ENCODE data around the gene GPR150. TPM values are rescaled to one million over a fixed set of nuclear protein-coding genes. Genes with fewer than 3 reads are reported as not detected.

GPR150 gene
- total and polyA plus RNA-seq, 4 donors: 0.08 to 0.34 (median 0.27) TPM

DNA sequence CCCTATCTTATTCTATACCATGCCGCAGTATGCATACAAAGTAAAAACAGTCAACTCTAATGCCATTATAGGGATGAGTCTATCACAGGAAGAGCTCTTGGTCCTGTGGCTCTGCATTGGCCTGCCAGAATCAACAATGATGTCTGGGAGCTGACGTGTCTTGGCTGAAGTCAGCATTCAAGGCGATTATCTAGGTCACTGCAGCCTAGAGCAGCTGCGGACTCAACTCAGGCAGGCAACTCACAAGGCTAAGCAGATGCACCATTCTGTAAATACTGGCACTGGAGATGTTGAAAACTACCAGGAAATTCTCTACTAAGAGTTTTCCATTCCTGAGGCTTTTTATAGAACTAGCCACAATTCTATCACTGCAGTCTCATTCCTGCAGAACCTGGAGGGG lies 49.7 kb downstream of the GPR150 start:
- 79 to 90% methylated on average over 4 of the region's 4 CpGs for WGBS, 2 donors
- H3K27ac ChIP-seq (ENCODE audit: low read depth in 1 of 2, low read length in 1 of 2): peak overlapping the region in 1 of 2 donors; percentile 14
- H3K4me1 ChIP-seq (ENCODE audit: control insufficient read depth in 5 of 5, insufficient read depth in 5 of 5, low read length in 5 of 5): peaks cover 0 to 10% (median 1%) of the 10 kb centered on the region in 5 donors
- ATAC-seq (ENCODE audit: insufficient read depth, low FRiP score) (no peak), DNase-seq (peak; percentile 25 to 62 (median 25))
- H3K27me3 ChIP-seq (ENCODE audit: control insufficient read depth in 3 of 3, insufficient read depth in 3 of 3, low read length in 2 of 3): no peaks in the 10 kb centered on the region
- no peaks in the 10 kb centered on the region for H3K36me3 ChIP-seq (ENCODE audit: control insufficient read depth in 4 of 4, insufficient read depth in 4 of 4, low read length in 4 of 4)
- no peak overlapping the region for H3K4me3 ChIP-seq
- TF ChIP-seq, protein P1, sequence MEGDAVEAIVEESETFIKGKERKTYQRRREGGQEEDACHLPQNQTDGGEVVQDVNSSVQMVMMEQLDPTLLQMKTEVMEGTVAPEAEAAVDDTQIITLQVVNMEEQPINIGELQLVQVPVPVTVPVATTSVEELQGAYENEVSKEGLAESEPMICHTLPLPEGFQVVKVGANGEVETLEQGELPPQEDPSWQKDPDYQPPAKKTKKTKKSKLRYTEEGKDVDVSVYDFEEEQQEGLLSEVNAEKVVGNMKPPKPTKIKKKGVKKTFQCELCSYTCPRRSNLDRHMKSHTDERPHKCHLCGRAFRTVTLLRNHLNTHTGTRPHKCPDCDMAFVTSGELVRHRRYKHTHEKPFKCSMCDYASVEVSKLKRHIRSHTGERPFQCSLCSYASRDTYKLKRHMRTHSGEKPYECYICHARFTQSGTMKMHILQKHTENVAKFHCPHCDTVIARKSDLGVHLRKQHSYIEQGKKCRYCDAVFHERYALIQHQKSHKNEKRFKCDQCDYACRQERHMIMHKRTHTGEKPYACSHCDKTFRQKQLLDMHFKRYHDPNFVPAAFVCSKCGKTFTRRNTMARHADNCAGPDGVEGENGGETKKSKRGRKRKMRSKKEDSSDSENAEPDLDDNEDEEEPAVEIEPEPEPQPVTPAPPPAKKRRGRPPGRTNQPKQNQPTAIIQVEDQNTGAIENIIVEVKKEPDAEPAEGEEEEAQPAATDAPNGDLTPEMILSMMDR (IDR thresholded peaks at IDR 0.05; ENCODE audit: control extremely low read depth, extremely low read depth): no peak
- H3K9ac ChIP-seq (ENCODE audit: insufficient read depth in 1 of 2, low read length in 2 of 2): no peak overlapping the region
- H3K9me3 ChIP-seq (ENCODE audit: control insufficient read depth in 4 of 4, insufficient read depth in 3 of 4, low read length in 3 of 4): peaks cover 0 to 2% (median 0%) of the 10 kb centered on the region in 4 donors

DNA sequence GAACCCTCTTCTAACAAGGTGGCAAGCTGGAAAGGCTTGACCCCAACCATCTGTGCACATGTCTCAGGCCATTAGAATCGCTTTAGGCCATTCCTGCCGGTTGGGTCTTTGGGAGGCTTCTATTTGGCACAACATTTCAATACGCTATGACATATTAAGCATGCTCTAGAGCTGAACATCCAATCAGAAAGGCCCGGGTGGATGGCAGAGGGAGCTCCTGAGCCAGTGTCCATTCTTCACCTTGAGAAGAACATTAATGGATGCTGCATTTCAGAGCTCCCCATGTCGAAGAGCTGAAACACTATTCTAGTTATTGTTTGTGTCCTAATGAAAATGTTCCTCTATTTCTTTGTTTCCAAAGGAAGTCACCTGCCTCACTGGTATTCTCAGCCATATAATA lies 50.1 kb downstream of the GPR150 start:
- H3K4me3 ChIP-seq: no peak overlapping the region
- peaks cover 0 to 10% (median 0%) of the 10 kb centered on the region in 5 donors for H3K4me1 ChIP-seq (ENCODE audit: control insufficient read depth in 5 of 5, insufficient read depth in 5 of 5, low read length in 5 of 5)
- H3K9me3 ChIP-seq (ENCODE audit: control insufficient read depth in 4 of 4, insufficient read depth in 3 of 4, low read length in 3 of 4): peaks cover 0 to 2% (median 0%) of the 10 kb centered on the region in 4 donors
- ATAC-seq (ENCODE audit: insufficient read depth, low FRiP score): no peak
- no peak for DNase-seq
- TF ChIP-seq, protein P1 (IDR thresholded peaks at IDR 0.05; ENCODE audit: control extremely low read depth, extremely low read depth): no peak
- WGBS, 2 donors: 94 to 96% methylated on average over 5 of the region's 5 CpGs
- no peaks in the 10 kb centered on the region for H3K27me3 ChIP-seq (ENCODE audit: control insufficient read depth in 3 of 3, insufficient read depth in 3 of 3, low read length in 2 of 3)
- no peaks in the 10 kb centered on the region for H3K36me3 ChIP-seq (ENCODE audit: control insufficient read depth in 4 of 4, insufficient read depth in 4 of 4, low read length in 4 of 4)
- no peak overlapping the region for H3K9ac ChIP-seq (ENCODE audit: insufficient read depth in 1 of 2, low read length in 2 of 2)
- no peak overlapping the region for H3K27ac ChIP-seq (ENCODE audit: low read depth in 1 of 2, low read length in 1 of 2)

- Histone ChIP-seq H3K27me3 (ENCODE audit: control insufficient read depth in 3 of 3, insufficient read depth in 3 of 3, low read length in 2 of 3) (no peaks in the 10 kb centered on the region), H3K9me3 (ENCODE audit: control insufficient read depth in 4 of 4, insufficient read depth in 3 of 4, low read length in 3 of 4) (peaks cover 0 to 2% (median 0%) of the 10 kb centered on the region in 4 donors), H3K27ac (ENCODE audit: low read depth in 1 of 2, low read length in 1 of 2) (no peak overlapping the region), H3K36me3 (ENCODE audit: control insufficient read depth in 4 of 4, insufficient read depth in 4 of 4, low read length in 4 of 4) (no peaks in the 10 kb centered on the region), H3K4me1 (ENCODE audit: control insufficient read depth in 5 of 5, insufficient read depth in 5 of 5, low read length in 5 of 5) (peaks cover 0 to 10% (median 0%) of the 10 kb centered on the region in 5 donors), H3K9ac (ENCODE audit: insufficient read depth in 1 of 2, low read length in 2 of 2) (no peak overlapping the region), H3K4me3 (no peak overlapping the region)
- WGBS, 2 donors: 96% methylated on average over 3 of the region's 3 CpGs
- no peak for ATAC-seq (ENCODE audit: insufficient read depth, low FRiP score)
- DNase-seq: no peak
- TF ChIP-seq, protein P1 (IDR thresholded peaks at IDR 0.05; ENCODE audit: control extremely low read depth, extremely low read depth): no peak
These were observed 50.7 kb downstream of the GPR150 start for GRCh38 chr5:95670568-95670967.

Other genes with a start within 250 kb of the GPR150 start
- 10 to 100 TPM; 13.7 to 25.5 TPM for gene FAM81B, start 228.7 kb upstream of the GPR150 start, total RNA-seq
- gene FAM81B, start 228.7 kb upstream of the GPR150 start, polyA plus RNA-seq: 10 to 100 TPM in 1 of 2 donors, 1 to 10 TPM in 1; 8.6 to 23.1 TPM
- gene SKIC3, start 65.1 kb upstream of the GPR150 start, total RNA-seq: 100 to 1,000 TPM in 1 of 2 donors, 10 to 100 TPM in 1; 59.2 to 136 TPM
- 10 to 100 TPM; 15.1 to 22.1 TPM for gene SKIC3, start 65.1 kb upstream of the GPR150 start, polyA plus RNA-seq
- 10 to 100 TPM in 1 of 2 donors, 1 to 10 TPM in 1; 5.0 to 10.5 TPM for gene ARSK, start 65.0 kb upstream of the GPR150 start, total RNA-seq
- gene ARSK, start 65.0 kb upstream of the GPR150 start, polyA plus RNA-seq: 1 to 10 TPM; 2.6 to 3.6 TPM
- gene RFESD, start 26.7 kb downstream of the GPR150 start, total RNA-seq: 1 to 10 TPM; 3.8 to 6.4 TPM
- gene RFESD, start 26.7 kb downstream of the GPR150 start, polyA plus RNA-seq: 1 to 10 TPM; 2.6 to 3.4 TPM
- under 1 TPM in 1 of 2 donors, not detected in 1; 0.40 TPM for gene SPATA9, start 62.9 kb downstream of the GPR150 start, total RNA-seq
- under 1 TPM; 0.31 to 0.77 TPM for gene SPATA9, start 62.9 kb downstream of the GPR150 start, polyA plus RNA-seq
- gene RHOBTB3, start 111.2 kb downstream of the GPR150 start, total RNA-seq: 100 to 1,000 TPM in 1 of 2 donors, 10 to 100 TPM in 1; 47.7 to 150 TPM
- gene RHOBTB3, start 111.2 kb downstream of the GPR150 start, polyA plus RNA-seq: 10 to 100 TPM; 12.9 to 13.5 TPM
- 10 to 100 TPM; 23.1 to 78.7 TPM for gene GLRX, start 202.6 kb downstream of the GPR150 start, total RNA-seq
- 100 to 1,000 TPM; 104 to 300 TPM for gene GLRX, start 202.6 kb downstream of the GPR150 start, polyA plus RNA-seq